Measurements from ENCODE around the gene LPCAT4. TPM values are rescaled to one million over a fixed set of nuclear protein-coding genes. Genes with fewer than 3 reads are reported as not detected.
A peak's percentile ranks its signal among the peaks of the same experiment; 100 is the strongest.

Gene LPCAT4
- total and polyA plus RNA-seq, 9 of the 15 experiments (the other 6 are each of a cell fraction or from before 2014, with no cell fraction given): 7.3 to 34.3 (median 14.4) TPM

DNA sequence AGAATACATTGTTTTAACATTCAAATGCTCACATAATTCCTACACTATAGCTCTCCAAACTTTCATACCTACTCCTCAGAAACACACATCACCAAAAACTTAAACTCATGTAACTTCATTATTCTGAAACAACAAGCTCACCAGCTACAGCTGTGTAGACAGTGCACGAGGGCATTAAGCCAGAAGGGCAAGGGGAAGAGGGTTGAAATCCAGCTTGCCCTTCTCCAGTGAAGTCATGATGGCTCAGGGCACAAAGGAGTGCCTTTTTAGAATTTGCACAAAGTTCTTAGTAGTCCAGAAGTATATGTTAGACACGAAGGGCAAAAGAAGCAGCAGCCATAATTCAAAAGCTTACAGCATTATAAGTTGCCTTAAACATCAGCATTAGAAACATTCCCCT, 38.0 kb downstream of the LPCAT4 start:
- FAIRE-seq: peak; percentile 54
- 25% methylated on average over 2 of the region's 2 CpGs for WGBS (ENCODE audit: insufficient coverage, low coverage, missing lambda C conversion rate)
- no peaks in the 10 kb centered on the region for H3K9me3 ChIP-seq (replicated peaks; ENCODE audit: control insufficient read depth, insufficient read depth, low read depth, low read length)
- no peaks in the 10 kb centered on the region for H3K79me2 ChIP-seq (ENCODE audit: control insufficient read depth, insufficient read depth, low read length)
- H3K9ac ChIP-seq (ENCODE audit: insufficient read depth in 1 of 2, low read depth in 2 of 2, low read length in 2 of 2): no peak overlapping the region
- TF ChIP-seq DDX20 (tag; IDR thresholded peaks at IDR 0.05; ENCODE audit: low read depth): no peak
- TF ChIP-seq HNRNPUL1 (IDR thresholded peaks at IDR 0.05; ENCODE audit: low read length): no peak
- TF ChIP-seq POLR3A (IDR thresholded peaks at IDR 0.05; ENCODE audit: borderline replicate concordance, extremely low read depth, insufficient read depth, insufficient read length): no peak
- TF ChIP-seq RBM25 (IDR thresholded peaks at IDR 0.05; ENCODE audit: low read depth, low read length, severe bottlenecking): no peak
- TF ChIP-seq MTA3 (IDR thresholded peaks at IDR 0.05; ENCODE audit: borderline replicate concordance): no peak
- TF ChIP-seq TGIF2 (CRISPR knock-in tag; IDR thresholded peaks at IDR 0.05): no peak
- no peak for TF ChIP-seq TAF15 (IDR thresholded peaks at IDR 0.05; ENCODE audit: low read depth, low read length)
- TF ChIP-seq PTTG1 (tag; IDR thresholded peaks at IDR 0.05; ENCODE audit: low read depth): no peak
- no peak for TF ChIP-seq ZNF445 (CRISPR knock-in tag; IDR thresholded peaks at IDR 0.05; ENCODE audit: low read depth)
- no peak for TF ChIP-seq JUNB (CRISPR knock-in tag; conservative IDR thresholded peaks at IDR 0.05)
- no peak for TF ChIP-seq ARNT (IDR thresholded peaks at IDR 0.05)
- TF ChIP-seq CBX3 (IDR thresholded peaks at IDR 0.05; ENCODE audit: borderline replicate concordance in 1 of 2, low read length in 2 of 2): no peak
- no peak overlapping the region for H3K4me3 ChIP-seq
- BruUV-seq (replicated peaks): no TSS peak
- H2AFZ ChIP-seq (ENCODE audit: low read depth, low read length): peak overlapping the region; percentile 22
- H3K27me3 ChIP-seq (ENCODE audit: control insufficient read depth in 2 of 2, insufficient read depth in 2 of 2, low read length in 2 of 2): no peaks in the 10 kb centered on the region
- no peak for DNase-seq (ENCODE audit: extremely low read depth in 1 of 4, low spot score in 3 of 4)
- ChIA-PET POLR2A (interaction anchor here (0.7 to 3.4 kb wide), 7 partner anchors 10 to 38 kb away, joined by 3 to 27 read pairs (median 4); partner anchors contain the start of genes LPCAT4 and SLC12A6), CTCF (ENCODE audit: low intra/inter-chr PET ratio) (no interaction called here)
- peaks cover 17 to 18% of the 10 kb centered on the region in 2 experiments; a peak in 4 of 5 replicates for H3K4me1 ChIP-seq (replicated peaks in 1 of 2; ENCODE audit: control insufficient read depth in 2 of 2, insufficient read depth in 2 of 2, low read length in 2 of 2)
- in situ Hi-C loops (cut with MboI) (no loop called here), intact Hi-C loops (cut with micrococcal nuclease) (no loop called here)
- H3K36me3 ChIP-seq (ENCODE audit: control insufficient read depth, insufficient read depth, low read length): no peaks in the 10 kb centered on the region
- no peaks in the 10 kb centered on the region for H3K9me1 ChIP-seq (ENCODE audit: control insufficient read depth, insufficient read depth, low read length)
- no peak overlapping the region for H3K27ac ChIP-seq (ENCODE audit: extremely low read depth, low read depth, low read length)
- no peak for ATAC-seq
- no peak overlapping the region for H3K4me2 ChIP-seq (ENCODE audit: insufficient read depth, low read length)
- H4K20me1 ChIP-seq (replicated peaks; ENCODE audit: control insufficient read depth, insufficient read depth, low read length): no peaks in the 10 kb centered on the region

Measured in K562 (cell line).